Right renal cortex interstitium (tissue), 3 donors: Measurements from ENCODE around the gene RNPEP. TPM values are rescaled to one million over a fixed set of nuclear protein-coding genes. Genes with fewer than 3 reads are reported as not detected.
"Not testable (repeated sequence)": the region's sequence is repeated elsewhere in the genome, so short reads cannot be mapped to it uniquely, and the experiment has no call there.

Experiments
- DNase-seq, 3 donors: peaks; one replicate each; pipeline ENCODE4 v3.0.0-alpha.2; 2013; ENCODE audit warnings: low read depth in 3 of 3, low spot score in 2 of 3
- polyA plus RNA-seq, 3 donors: library from polyadenylated mRNA; unstranded; fragments of 120-200 nt; gene quantifications; one replicate each; pipeline ENCODE4 v1.2.1, GENCODE V29; 2013; ENCODE audit not compliant: insufficient read length in 3 of 3

RNPEP gene
- 10 to 100 TPM; 56.8 to 66.7 (median 57.7) TPM for polyA plus RNA-seq

DNA sequence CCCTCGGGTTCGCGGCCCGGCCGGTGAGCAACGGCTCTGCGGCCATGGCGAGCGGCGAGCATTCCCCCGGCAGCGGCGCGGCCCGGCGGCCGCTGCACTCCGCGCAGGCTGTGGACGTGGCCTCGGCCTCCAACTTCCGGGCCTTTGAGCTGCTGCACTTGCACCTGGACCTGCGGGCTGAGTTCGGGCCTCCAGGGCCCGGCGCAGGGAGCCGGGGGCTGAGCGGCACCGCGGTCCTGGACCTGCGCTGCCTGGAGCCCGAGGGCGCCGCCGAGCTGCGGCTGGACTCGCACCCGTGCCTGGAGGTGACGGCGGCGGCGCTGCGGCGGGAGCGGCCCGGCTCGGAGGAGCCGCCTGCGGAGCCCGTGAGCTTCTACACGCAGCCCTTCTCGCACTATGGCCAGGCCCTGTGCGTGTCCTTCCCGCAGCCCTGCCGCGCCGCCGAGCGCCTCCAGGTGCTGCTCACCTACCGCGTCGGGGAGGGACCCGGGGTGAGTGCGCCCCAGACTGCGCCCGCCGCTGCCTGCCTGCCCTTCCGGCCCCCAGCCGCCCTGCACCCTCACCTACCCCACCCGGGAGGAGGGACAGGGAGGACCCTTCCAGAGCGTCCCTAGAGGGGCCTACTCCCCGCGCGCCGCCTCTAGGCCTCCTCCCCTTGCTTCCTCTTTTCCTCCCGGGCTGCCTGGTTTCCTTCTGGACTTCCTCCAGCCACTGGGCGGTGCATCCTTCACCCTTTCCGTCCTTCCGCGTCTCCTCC lies at the start of gene RNPEP:
TSS of gene RNPEP (plus strand) at position 26 of the 757 bp plus-strand sequence. CDS start at position 45, 19 bp downstream.
- peak in 2 of 3 donors; percentile 45 to 49 for DNase-seq

- no peak for DNase-seq
Observed at GRCh38 chr1:201933840-201934430, 48.5 kb upstream of the RNPEP start.

GRCh38 chr1:201937624-201938213 lies 44.7 kb upstream of the RNPEP start:
- no peak for DNase-seq

DNA sequence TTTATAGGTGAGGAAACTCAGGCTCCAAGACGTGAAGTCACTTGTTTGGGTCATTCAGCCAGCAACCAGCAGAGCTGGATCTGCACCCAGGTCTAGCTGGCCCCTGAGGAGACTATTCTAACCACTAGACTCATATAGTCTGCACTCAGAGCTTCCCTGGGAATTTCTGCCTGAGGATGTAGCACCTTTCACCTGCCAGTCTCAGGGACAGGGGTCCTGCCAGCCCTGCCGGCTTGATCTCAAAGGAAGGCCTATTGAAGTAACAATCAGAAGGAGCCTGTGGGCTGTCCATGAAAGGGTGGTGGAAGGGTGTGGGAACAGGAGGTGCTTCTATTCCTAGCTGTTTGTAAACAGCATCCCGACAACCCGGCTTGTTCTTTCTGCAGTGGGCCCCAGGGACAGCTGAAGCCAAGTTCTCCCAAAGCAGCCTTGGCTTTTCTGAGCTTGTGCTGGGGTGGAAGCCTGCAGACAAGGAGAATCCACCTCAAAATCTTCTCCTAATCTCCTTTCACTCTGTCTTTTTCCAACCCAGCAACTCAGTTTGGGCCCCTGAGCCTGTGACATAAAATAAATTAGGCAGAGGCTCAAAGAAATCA lies 43.9 kb upstream of the RNPEP start:
- DNase-seq, result no peak

DNA sequence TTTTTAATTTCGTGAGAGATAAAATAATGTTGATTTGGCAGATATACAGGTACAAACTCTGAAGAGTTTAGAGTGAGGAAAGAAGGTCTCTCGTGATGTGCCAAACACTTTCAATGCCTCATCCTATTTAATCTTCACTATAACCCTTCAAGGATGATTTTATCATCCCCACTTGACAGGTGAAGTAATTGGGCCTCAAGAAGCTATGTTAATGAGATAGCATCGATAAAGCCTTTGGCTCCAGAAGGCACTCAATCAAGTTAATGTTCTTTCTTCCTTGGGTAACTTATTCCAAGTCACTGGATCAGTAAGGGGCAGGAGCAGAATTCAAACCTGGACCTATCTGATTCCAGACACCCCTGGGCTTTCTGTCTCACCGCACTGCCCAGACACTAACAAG lies 43.3 kb upstream of the RNPEP start:
- DNase-seq, result no peak

- no peak for DNase-seq
Observed at GRCh38 chr1:201939574-201939973, 42.9 kb upstream of the RNPEP start.

DNA sequence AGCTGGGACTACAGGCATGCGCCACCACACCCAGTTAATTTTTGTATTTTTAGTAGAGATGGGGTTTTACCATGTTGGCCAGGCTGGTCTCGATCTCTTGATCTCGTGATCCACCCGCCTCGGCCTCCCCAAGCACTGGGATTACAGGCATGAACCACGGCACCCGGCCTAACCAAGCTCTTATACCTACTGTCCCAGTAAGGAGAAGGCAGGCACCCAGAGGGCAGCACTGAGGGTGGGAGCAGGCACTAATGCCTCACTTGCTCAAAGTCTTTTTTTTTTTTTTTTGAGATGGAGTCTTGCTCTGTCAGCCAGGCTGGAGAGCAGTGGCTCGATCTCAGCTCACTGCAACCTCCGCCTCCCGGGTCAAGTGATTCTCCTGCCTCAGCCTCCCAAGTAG lies 42.1 kb upstream of the RNPEP start:
- DNase-seq, result not testable (repeated sequence)

GRCh38 chr1:201941420-201942128 lies 40.9 kb upstream of the RNPEP start:
- peak in 1 of 3 donors; percentile 56 for DNase-seq

GRCh38 chr1:201942129-201942495 lies 40.3 kb upstream of the RNPEP start:
- DNase-seq, result no peak

DNA sequence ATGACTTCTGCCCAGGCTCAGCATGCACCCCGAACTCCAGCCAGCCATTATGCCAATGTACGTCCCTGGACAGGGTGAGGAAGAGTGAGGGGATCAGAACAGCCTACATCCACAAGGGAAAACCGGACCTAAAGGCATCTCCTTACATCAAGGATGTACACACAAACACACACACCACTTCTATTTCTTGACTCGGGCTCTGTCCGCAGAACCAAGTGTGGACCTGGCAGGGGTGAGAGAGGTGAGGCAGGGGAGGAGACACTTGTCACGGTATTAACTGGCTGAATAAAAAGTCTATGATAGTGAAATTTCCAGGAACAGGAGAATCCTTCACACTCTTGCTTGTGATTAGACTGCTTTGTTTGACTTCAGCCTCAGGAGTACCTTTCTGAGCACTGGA lies 38.4 kb upstream of the RNPEP start:
- DNase-seq, result no peak

GRCh38 chr1:201944639-201945038 lies 37.8 kb upstream of the RNPEP start:
- no peak for DNase-seq

DNA sequence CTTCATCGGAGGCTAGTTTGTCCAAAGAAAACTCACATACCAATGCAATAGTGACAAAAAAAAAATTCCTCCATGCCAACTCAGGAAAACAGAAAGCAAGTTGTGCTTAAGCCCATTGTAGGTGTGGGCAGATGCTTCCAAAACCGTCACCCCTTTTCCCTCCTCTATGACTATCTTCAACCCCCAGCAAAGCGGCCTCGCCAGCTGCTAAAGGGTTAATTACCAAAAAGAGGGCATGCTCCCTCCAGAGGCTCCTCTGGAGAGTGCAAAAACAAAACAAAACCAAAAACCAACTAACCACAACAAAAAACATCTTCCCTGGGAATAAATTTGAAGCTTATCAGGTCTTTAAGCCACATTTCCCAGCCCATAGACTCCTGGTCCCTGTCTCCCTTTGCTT lies 37.3 kb upstream of the RNPEP start:
- no peak for DNase-seq

DNA sequence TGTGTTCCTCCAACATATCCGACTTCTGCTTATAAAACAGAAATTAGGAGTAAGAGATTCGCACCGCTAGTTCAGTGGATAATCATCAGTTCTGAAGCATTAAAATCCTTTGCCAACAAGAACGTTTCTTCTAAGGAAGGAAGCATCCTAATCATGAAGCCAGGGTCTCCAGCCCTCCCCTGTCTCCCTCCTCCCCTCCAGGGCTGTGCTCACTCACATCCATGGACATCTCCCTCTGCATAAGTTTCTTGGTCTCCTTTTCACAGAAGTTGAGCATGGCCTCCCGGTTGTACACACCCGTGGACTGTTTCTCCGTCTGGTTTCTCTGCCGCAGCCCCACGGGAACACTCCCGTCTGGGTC lies 36.6 kb upstream of the RNPEP start:
- no peak for DNase-seq

DNA sequence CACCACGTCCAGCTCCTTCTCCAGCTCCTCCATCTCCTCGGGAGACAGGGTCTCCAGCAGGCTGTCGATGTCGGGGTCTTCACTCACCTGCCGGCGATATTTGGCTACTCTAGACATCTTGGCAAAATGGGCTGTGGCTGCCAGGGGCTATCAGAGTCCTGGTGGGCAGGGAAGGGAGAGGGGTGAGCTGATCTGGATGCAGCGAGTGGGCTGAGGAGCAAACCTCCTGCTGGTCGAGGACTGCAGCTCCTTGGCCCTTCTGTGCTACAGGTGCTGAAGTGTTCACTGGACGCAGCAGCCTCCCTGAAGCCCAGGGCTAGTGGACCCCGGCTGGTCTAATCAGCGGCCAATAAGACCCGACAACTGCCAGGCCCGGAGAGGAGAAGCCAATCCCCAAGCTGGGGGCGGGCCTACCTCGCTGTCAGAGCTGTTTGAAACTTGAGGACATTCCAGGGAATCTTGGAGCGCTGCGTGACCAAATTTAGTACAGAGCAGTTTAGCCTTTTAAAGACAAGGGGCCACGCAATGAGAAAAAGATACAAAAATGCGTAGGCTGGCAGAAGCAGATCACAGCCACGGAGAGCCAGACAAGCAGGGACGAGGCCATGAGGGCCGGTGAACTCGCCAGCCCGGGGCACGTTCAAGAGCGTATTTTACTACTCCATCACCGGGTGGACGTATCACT lies 36.1 kb upstream of the RNPEP start, which contains the start of gene LMOD1:
TSS of gene LMOD1 (minus strand) at position 325 of the 685 bp plus-strand sequence. CDS start at position 117, 208 bp downstream.
- peak in 2 of 3 donors; percentile 75 to 85 for DNase-seq

- DNase-seq, result no peak
Observed at GRCh38 chr1:201947697-201948008, 34.8 kb upstream of the RNPEP start.

GRCh38 chr1:201949491-201949890 lies 33.0 kb upstream of the RNPEP start:
- DNase-seq, result no peak

GRCh38 chr1:201954263-201955008 lies 28.0 kb upstream of the RNPEP start:
- DNase-seq, result no peak

- DNase-seq, result peak; percentile 89 to 97 (median 94)
Observed at GRCh38 chr1:201955009-201955728, 27.3 kb upstream of the RNPEP start, which contains the start of gene TIMM17A. Gene TIMM17A, plus strand, starts transcription at chr1:201955503. Its CDS starts 24 bp downstream, at chr1:201955527.

DNA sequence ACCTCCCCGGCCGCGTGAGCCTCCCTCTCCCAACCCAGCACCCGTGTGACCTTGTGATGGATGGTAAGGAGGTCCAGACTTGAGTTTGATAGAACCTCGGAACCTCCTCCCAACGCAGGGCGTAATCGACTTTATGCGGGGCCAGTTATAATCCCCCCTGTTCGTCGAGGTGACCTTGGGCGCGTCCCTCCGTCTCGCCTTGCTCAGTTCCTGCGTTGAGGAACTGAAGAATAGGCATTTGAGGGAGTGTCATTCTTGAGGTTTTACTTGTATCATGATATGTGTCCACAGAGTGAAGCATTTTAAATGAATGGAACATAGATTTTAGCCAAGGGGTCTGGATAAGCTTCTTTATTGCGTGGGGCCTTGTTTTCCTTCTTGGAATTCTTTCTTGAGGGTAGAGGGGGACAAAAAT lies 26.7 kb upstream of the RNPEP start:
- DNase-seq, result no peak
